Endothelial cell of umbilical vein (primary cell): ENCODE results near the gene TKTL1. TPM values are rescaled to one million over a fixed set of nuclear protein-coding genes. Genes with fewer than 3 reads are reported as not detected.

Source experiments
- BruUV-seq: library from RNA; stranded (reverse); fragments of 400-500 nt; replicated peaks from 2 replicates; lab custom pipeline; 2021; lab: Mats Ljungman, UMichigan
- CTCF ChIA-PET: fragments of 300-600, 350-600 bp; sonication (Branson Sonifier 250); formaldehyde crosslinking; loops from one replicate; lab custom pipeline; 2021; ENCODE audit warnings: antibody characterized with exemption, inconsistent platforms; lab: Charles Lee
- POLR2A ChIA-PET: fragments of 300-600, 350-600 bp; sonication (Branson Sonifier 250); formaldehyde crosslinking; loops from one replicate; lab custom pipeline; 2021; ENCODE audit warnings: antibody characterized with exemption, inconsistent platforms; lab: Charles Lee
- DNase-seq: peaks from one replicate; pipeline ENCODE4 v3.0.0-alpha.2; 2011; ENCODE audit warnings: low read depth, low spot score
- FAIRE-seq: peaks from 2 replicates; lab custom pipeline; 2011; peaks lifted over from hg19 to GRCh38; lab: Jason Lieb, UNC
- H2AFZ ChIP-seq: 2 replicates; pipeline ENCODE4 v1.6.0; 2012; ENCODE audit warnings: low read depth, low read length, control low read depth, inconsistent platforms
- H3K27ac ChIP-seq: 2 replicates; pipeline ENCODE4 v1.5.1; 2011; ENCODE audit warnings: low read depth, mild to moderate bottlenecking, control low read depth, low read length, moderate library complexity; ENCODE audit not compliant: insufficient read depth
- H3K27me3 ChIP-seq, 2 experiments: 2 replicates each; pipeline versions ENCODE4 v1.6.0 to v1.6.1; 2011; ENCODE audit warnings: low read length in 2 of 2, mixed read lengths in 1 of 2; ENCODE audit not compliant: control insufficient read depth in 2 of 2, insufficient read depth in 2 of 2
- H3K36me3 ChIP-seq, 2 experiments: 2 replicates in 1 of 2; 3 replicates in 1 of 2; pipeline ENCODE4 v1.5.1; 2011; ENCODE audit warnings: low read length in 2 of 2, mild to moderate bottlenecking in 1 of 2, moderate library complexity in 1 of 2; ENCODE audit not compliant: control insufficient read depth in 2 of 2, insufficient read depth in 2 of 2; ENCODE audit errors: extremely low read depth in 1 of 2
- H3K4me1 ChIP-seq: 3 replicates; pipeline ENCODE4 v1.5.1; 2011; ENCODE audit warnings: mild to moderate bottlenecking, low read length; ENCODE audit not compliant: control insufficient read depth, insufficient read depth; ENCODE audit errors: extremely low read depth
- H3K4me2 ChIP-seq: 2 replicates; pipeline ENCODE4 v1.6.1; 2011; ENCODE audit warnings: low read length, control low read depth, mixed read lengths; ENCODE audit not compliant: insufficient read depth
- H3K4me3 ChIP-seq, 3 experiments: fragments of 200-600 bp in 1 of 3; sonication (generic), shearing (Covaris generic) in 1 of 3; replicated peaks in 1 of 3; 2 replicates each; pipeline ENCODE4 v1.5.1; 2011 to 2016; ENCODE audit warnings: control low read depth in 3 of 3, low read length in 3 of 3, mild to moderate bottlenecking in 2 of 3, inconsistent platforms in 1 of 3, low read depth in 1 of 3, moderate library complexity in 1 of 3; ENCODE audit not compliant: insufficient read depth in 1 of 3
- H3K79me2 ChIP-seq: 2 replicates; pipeline ENCODE4 v1.6.0; 2012; ENCODE audit warnings: low read length, inconsistent platforms; ENCODE audit not compliant: control insufficient read depth, insufficient read depth
- H3K9ac ChIP-seq: replicated peaks from 2 replicates; pipeline ENCODE3; 2011; ENCODE audit warnings: low read length, control low read depth; ENCODE audit not compliant: insufficient read depth; ENCODE audit errors: extremely low read depth
- H3K9me1 ChIP-seq: replicated peaks from 3 replicates; pipeline ENCODE4 v1.6.0; 2011; ENCODE audit warnings: mild to moderate bottlenecking, low read length; ENCODE audit not compliant: control insufficient read depth, insufficient read depth; ENCODE audit errors: extremely low read depth
- H3K9me3 ChIP-seq: replicated peaks from 2 replicates; pipeline ENCODE4 v1.5.1; 2012; ENCODE audit warnings: low read length, inconsistent platforms; ENCODE audit not compliant: control insufficient read depth, insufficient read depth
- H4K20me1 ChIP-seq: replicated peaks from 2 replicates; pipeline ENCODE3; 2011; ENCODE audit warnings: mild to moderate bottlenecking, low read length; ENCODE audit not compliant: control insufficient read depth, insufficient read depth; ENCODE audit errors: extremely low read depth
- EZH2 ChIP-seq: IDR thresholded peaks from 2 replicates; pipeline ENCODE4 v1.6.1; 2012; ENCODE audit warnings: borderline replicate concordance, low read depth, mild to moderate bottlenecking, moderate library complexity, low read length, inconsistent platforms; ENCODE audit not compliant: severe bottlenecking
- FOS ChIP-seq: IDR thresholded peaks from 2 replicates; pipeline ENCODE4 v1.6.1; 2011; ENCODE audit warnings: mild to moderate bottlenecking, low read length, moderate library complexity, borderline replicate concordance; ENCODE audit not compliant: insufficient read depth
- GATA2 ChIP-seq: IDR thresholded peaks from 2 replicates; pipeline ENCODE4 v1.7.0; 2011; ENCODE audit warnings: low read depth, mild to moderate bottlenecking, moderate library complexity, mixed read lengths, low read length; ENCODE audit not compliant: insufficient read length, insufficient read depth
- JUN ChIP-seq: IDR thresholded peaks from 2 replicates; pipeline ENCODE4 v1.6.1; 2011; ENCODE audit warnings: borderline replicate concordance, low read depth; ENCODE audit not compliant: insufficient read length, insufficient read depth
- MYC ChIP-seq: IDR thresholded peaks from one replicate; pipeline ENCODE4 v1.6.1; 2011; ENCODE audit warnings: mild to moderate bottlenecking, low read depth, low read length
- POLR2A ChIP-seq: IDR thresholded peaks from 2 replicates; pipeline ENCODE4 v1.6.1; 2012; ENCODE audit warnings: low read depth, mild to moderate bottlenecking, control low read depth, low read length
- POLR2AphosphoS5 ChIP-seq: IDR thresholded peaks from 2 replicates; pipeline ENCODE4 v1.6.1; 2012; ENCODE audit warnings: low read depth, mild to moderate bottlenecking, control low read depth, low read length, moderate library complexity; ENCODE audit not compliant: insufficient read depth
- dilution Hi-C: fragments of 300-500 bp; cut with MboI; formaldehyde crosslinking; loops from one replicate; pipeline ENCODE4 v1.15.0; 2019; ENCODE audit warnings: low sequenced_read_pairs; ENCODE audit not compliant: extremely low pct_ligation_motif_present
- intact Hi-C: fragments of 100-400 bp; cut with micrococcal nuclease; formaldehyde crosslinking; loops from one replicate; pipeline ENCODE4 v1.10.0; 2022
- polyA plus RNA-seq, 4 experiments: library from polyadenylated mRNA; depleted of rRNA in 3 of 4; stranded (reverse) in 3 of 4; unstranded in 1 of 4; fragments of >200 nt; gene quantifications; 2 replicates each; pipeline versions ENCODE4 v1.2.1 to v1.2.3, GENCODE V29; 2011 to 2012; ENCODE audit warnings: missing spikeins in 1 of 4
- total RNA-seq: library from RNA; stranded (reverse); gene quantifications from 2 replicates; pipeline ENCODE4 v1.2.3, GENCODE V29; 2021
- TF ChIP-seq, protein P1 (sequence below), 2 donors: IDR thresholded peaks; 1 replicate in 1 of 2; 2 replicates in 1 of 2; pipeline ENCODE4 v1.5.1; 2011; ENCODE audit warnings: low read length in 2 of 2, mild to moderate bottlenecking in 2 of 2, moderate library complexity in 2 of 2, control low read depth in 1 of 2, inconsistent platforms in 1 of 2, low read depth in 1 of 2; ENCODE audit not compliant: insufficient read depth in 1 of 2; ENCODE audit errors: extremely low read depth in 1 of 2
- TF ChIP-seq, protein P2 (sequence below): IDR thresholded peaks from 2 replicates; pipeline ENCODE4 v1.6.1; 2011; ENCODE audit not compliant: insufficient read depth, insufficient read length

Gene TKTL1
- total and polyA plus RNA-seq, 2 donors (not counting 3 experiments of a cell fraction or from before 2014, with no cell fraction given), result 0.03 TPM; not detected in 1

DNA sequence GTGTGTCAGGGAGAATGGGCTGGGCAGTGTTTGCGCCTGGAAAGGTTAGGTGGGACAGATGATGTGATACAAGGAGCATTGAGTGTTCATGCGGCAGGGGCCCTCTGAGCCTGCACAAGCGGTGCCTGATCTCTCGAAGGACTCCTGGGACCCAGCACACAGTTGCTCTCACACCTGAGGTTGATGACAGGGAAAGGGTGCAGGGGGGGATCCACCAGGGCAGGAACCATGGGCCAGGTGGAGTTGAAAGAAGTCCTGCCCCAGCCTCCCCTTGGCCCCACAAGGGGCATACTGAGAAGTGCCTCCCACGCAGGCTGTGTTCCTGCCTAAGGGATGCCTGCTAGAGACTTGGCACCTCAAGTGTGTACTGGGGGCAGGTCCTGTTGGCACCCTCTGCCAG lies 33.1 kb downstream of the TKTL1 start:
- Histone ChIP-seq H3K27me3 (no peaks in the 10 kb centered on the region), H2AFZ (no peak overlapping the region), H3K36me3 (no peaks in the 10 kb centered on the region), H3K9ac (no peak overlapping the region), H3K9me1 (no peaks in the 10 kb centered on the region), H4K20me1 (no peaks in the 10 kb centered on the region), H3K4me3 (no peak overlapping the region), H3K27ac (no peak overlapping the region), H3K79me2 (no peaks in the 10 kb centered on the region), H3K9me3 (no peaks in the 10 kb centered on the region), H3K4me2 (no peak overlapping the region), H3K4me1 (peaks cover 20% of the 10 kb centered on the region)
- ChIA-PET CTCF (no interaction called here), POLR2A (no interaction called here)
- DNase-seq, result no peak
- no peak for FAIRE-seq
- no peak for TF ChIP-seq FOS
- TF ChIP-seq, protein P1, sequence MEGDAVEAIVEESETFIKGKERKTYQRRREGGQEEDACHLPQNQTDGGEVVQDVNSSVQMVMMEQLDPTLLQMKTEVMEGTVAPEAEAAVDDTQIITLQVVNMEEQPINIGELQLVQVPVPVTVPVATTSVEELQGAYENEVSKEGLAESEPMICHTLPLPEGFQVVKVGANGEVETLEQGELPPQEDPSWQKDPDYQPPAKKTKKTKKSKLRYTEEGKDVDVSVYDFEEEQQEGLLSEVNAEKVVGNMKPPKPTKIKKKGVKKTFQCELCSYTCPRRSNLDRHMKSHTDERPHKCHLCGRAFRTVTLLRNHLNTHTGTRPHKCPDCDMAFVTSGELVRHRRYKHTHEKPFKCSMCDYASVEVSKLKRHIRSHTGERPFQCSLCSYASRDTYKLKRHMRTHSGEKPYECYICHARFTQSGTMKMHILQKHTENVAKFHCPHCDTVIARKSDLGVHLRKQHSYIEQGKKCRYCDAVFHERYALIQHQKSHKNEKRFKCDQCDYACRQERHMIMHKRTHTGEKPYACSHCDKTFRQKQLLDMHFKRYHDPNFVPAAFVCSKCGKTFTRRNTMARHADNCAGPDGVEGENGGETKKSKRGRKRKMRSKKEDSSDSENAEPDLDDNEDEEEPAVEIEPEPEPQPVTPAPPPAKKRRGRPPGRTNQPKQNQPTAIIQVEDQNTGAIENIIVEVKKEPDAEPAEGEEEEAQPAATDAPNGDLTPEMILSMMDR (IDR thresholded peaks at IDR 0.05; ENCODE audit: extremely low read depth in 1 of 2, insufficient read depth in 1 of 2, low read depth in 1 of 2, low read length in 2 of 2), result no peak
- TF ChIP-seq JUN, result no peak
- TF ChIP-seq POLR2AphosphoS5, result no peak
- no peak for TF ChIP-seq MYC
- TF ChIP-seq GATA2, result no peak
- BruUV-seq, result no TSS peak
- dilution Hi-C loops (no loop called here), intact Hi-C loops (no loop called here)

DNA sequence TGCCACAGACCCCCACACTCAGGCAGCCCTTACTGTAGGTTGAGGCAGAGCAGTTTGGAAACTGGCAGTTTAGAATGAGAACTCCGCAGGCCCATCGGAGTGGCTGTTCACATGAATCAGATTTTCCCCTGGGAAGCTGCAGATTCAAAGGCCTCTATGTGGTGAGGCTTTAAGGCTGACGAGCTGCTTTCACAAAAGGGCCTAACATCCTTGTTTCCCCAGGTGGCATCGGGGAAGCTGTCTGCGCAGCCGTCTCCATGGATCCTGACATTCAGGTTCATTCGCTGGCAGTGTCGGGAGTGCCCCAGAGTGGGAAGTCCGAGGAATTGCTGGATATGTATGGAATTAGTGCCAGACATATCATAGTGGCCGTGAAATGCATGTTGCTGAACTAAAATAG lies 33.7 kb downstream of the TKTL1 start:
- Histone ChIP-seq H3K9me3 (no peaks in the 10 kb centered on the region), H3K4me1 (peaks cover 25% of the 10 kb centered on the region), H3K9me1 (no peaks in the 10 kb centered on the region), H3K36me3 (no peaks in the 10 kb centered on the region), H4K20me1 (no peaks in the 10 kb centered on the region), H3K27ac (no peak overlapping the region), H2AFZ (no peak overlapping the region), H3K9ac (no peak overlapping the region), H3K79me2 (no peaks in the 10 kb centered on the region), H3K4me2 (no peak overlapping the region), H3K4me3 (no peak overlapping the region), H3K27me3 (no peaks in the 10 kb centered on the region)
- BruUV-seq, result no TSS peak
- no peak for FAIRE-seq
- intact Hi-C loops, result no loop called here
- CTCF ChIA-PET, result no interaction called here
- POLR2A ChIA-PET, result no interaction called here
- no peak for TF ChIP-seq GATA2
- TF ChIP-seq JUN, result no peak
- TF ChIP-seq FOS, result no peak
- no peak for TF ChIP-seq MYC
- no peak for TF ChIP-seq EZH2
- no peak for TF ChIP-seq POLR2AphosphoS5
- TF ChIP-seq, protein P2, sequence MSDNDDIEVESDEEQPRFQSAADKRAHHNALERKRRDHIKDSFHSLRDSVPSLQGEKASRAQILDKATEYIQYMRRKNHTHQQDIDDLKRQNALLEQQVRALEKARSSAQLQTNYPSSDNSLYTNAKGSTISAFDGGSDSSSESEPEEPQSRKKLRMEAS, result no peak
- TF ChIP-seq POLR2A, result no peak
- TF ChIP-seq, protein P1 (IDR thresholded peaks at IDR 0.05; ENCODE audit: extremely low read depth in 1 of 2, insufficient read depth in 1 of 2, low read depth in 1 of 2, low read length in 2 of 2), result no peak
- dilution Hi-C loops, result no loop called here
- no peak for DNase-seq
